HFF-Myc (cell line): ENCODE data around the gene LIPC.

ENCODE experiments used
- DNase-seq: peaks from one replicate; pipeline ENCODE4 v3.0.0-alpha.2; 2011; ENCODE audit warnings: low read depth; ENCODE audit errors: extremely low read depth
- H3K4me3 ChIP-seq: replicated peaks from 2 replicates; pipeline ENCODE4 v1.5.1; 2011; ENCODE audit warnings: low read depth, mild to moderate bottlenecking, control low read depth, low read length
- CTCF ChIP-seq: IDR thresholded peaks from 2 replicates; pipeline ENCODE4 v1.5.1; 2012; ENCODE audit warnings: mild to moderate bottlenecking, low read depth, low read length, control low read depth; ENCODE audit errors: missing control alignments

LIPC gene

GRCh38 chr15:58388211-58388610 is 43.6 kb upstream of the LIPC start:
- TF ChIP-seq CTCF: no peak
- no peak overlapping the region for H3K4me3 ChIP-seq
- DNase-seq: no peak

DNA sequence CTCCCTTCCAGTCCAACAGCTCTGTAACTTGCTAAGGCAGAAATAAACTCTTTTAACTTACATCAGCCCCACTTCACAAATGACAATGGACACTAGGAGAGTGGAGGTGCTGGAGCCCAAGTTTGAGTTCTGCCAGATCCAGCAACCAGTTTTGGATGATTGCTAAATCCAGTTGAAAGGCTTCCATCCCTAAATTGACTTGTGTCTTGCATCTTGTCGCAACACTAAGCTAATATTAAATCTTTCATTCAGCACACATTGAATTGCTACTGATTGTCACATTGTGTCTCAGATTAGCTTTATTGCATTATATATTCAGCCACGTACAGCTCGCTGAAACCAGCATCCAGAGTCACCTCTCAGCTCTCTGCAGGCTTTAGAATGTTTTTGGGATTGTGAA is 41.7 kb upstream of the LIPC start:
- H3K4me3 ChIP-seq: no peak overlapping the region
- TF ChIP-seq CTCF: no peak
- DNase-seq: no peak

DNA sequence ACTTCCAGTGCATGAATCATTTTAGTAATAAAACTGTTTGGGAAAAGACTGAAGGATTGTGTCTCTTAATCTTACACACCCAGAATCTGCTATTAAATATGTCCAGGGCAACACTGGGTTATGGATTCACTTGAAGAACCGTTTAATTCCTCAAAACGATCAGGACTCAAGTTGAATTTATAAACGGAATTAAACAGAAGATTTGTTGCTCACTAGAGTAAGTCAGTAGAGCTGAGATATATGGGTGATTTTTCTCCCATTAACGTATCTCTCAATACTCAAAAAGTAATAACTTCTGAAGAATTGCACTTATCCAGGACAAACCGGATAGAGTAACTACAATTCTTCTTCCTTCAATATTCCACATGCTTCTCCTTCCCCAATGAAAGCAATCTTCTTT is 41.1 kb upstream of the LIPC start:
- no peak for TF ChIP-seq CTCF
- no peak for DNase-seq
- H3K4me3 ChIP-seq: no peak overlapping the region

GRCh38 chr15:58391088-58391487 is 40.7 kb upstream of the LIPC start:
- no peak for TF ChIP-seq CTCF
- no peak overlapping the region for H3K4me3 ChIP-seq

DNA sequence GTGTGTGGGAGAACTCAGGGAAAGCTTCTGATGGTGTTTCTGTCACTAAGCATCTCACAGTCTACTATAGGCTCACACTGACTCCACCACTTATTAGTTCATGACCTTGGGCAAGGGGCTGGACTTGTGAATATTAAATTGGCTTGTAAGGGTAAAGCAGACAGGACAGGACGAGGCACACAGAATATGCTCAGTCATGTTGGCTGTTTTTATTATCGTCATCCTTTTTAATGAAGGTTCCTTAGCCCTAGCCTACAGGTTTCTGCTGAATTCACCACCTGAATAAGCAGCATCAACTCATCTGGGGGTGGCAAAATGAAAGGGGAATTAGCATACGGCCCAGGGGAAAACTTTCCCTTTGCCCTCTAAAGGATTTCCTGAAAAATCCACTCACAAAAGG is 39.6 kb upstream of the LIPC start:
- no peak overlapping the region for H3K4me3 ChIP-seq
- no peak for TF ChIP-seq CTCF
- no peak for DNase-seq

More at GRCh38 chr15:58391088-58391487, 40.7 kb upstream of the LIPC start:
- DNase-seq: no peak

DNA sequence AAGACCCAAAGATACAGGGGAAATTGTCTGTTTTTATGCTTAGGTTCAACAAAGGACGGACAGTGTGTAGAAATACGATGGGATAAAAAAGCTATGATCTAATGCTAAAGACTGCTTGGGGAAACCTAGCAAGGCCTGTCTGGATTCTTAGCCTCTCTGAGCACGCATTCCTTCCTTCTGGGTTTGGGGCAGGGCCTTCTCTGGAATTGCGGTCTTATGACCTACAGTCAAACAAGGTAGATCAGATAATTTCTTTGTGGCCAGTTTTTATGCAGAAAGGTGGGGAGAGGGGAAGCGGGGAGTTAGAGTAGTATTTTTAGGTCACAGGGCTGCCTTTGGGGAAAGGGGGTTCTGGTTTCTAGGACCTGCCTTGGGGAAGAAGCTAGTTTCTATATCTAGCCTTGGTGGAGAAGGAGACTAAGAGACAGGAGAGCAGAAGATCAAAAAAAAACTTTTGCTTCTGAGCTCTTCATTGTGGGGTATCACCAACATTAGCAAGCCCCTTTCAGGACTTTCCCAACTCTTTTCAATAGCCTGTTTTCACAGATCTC is 39.1 kb upstream of the LIPC start:
- no peak for DNase-seq
- H3K4me3 ChIP-seq: no peak overlapping the region
- no peak for TF ChIP-seq CTCF

DNA sequence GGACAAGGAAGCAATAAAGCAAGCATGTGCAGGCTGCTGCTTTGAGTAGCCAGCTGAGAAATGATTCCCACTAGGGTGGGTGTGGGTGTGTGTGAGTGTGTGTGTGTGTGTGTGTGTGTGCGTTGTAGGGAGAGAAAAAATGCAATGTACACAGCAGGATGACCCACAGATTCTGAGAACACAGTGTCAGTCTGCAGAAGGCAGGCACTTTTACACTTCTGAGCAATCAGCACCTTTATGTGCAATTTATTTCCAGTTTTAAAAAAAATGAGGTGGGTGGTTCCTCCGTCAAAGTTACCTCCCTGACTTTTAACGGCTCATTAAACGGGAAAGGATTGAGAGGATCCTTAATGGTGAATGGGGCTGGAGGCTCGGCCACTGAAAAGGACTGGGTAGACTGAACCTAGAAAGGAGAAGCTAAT is 38.5 kb upstream of the LIPC start:
- no peak overlapping the region for H3K4me3 ChIP-seq
- DNase-seq: no peak
- no peak for TF ChIP-seq CTCF
